ENCODE results near the gene PET117. TPM values are rescaled to one million over a fixed set of nuclear protein-coding genes. Genes with fewer than 3 reads are reported as not detected.
A peak's percentile ranks its signal among the peaks of the same experiment; 100 is the strongest.
"Not testable (repeated sequence)": the region's sequence is repeated elsewhere in the genome, so short reads cannot be mapped to it uniquely, and the experiment has no call there.

PET117 gene
- total and polyA plus RNA-seq, 4 donors = 8.7 to 17.9 (median 13.7) TPM

DNA sequence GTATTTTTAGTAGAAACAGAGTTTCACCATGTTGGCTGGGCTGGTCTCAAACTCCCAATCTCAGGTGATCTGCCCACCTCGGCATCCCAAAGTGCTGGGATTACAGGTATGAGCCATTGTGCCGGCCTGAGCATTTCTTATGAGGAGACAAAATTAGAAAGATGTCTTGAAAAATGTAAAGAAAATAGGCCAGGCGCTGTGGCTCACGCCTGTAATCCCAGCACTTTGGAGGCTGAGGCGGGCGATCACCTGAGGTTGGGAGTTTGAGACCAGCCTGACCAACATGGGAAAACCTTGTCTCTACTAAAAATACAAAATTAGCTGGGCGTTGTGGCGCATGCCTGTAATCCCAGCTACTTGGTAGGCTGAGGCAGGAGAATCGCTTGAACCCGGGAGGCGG is 37.1 kb upstream of the PET117 start:
- 94% methylated on average over 5 of the region's 11 CpGs for WGBS (ENCODE audit: insufficient coverage)
- not testable (repeated sequence) for DNase-seq (ENCODE audit: low read depth in 4 of 6, low spot score in 6 of 6); H3K4me1 ChIP-seq (ENCODE audit: control insufficient read depth, insufficient read depth, low read length); H3K9me3 ChIP-seq (ENCODE audit: control insufficient read depth, insufficient read depth, low read length); H3K27ac ChIP-seq (ENCODE audit: low read depth, low read length); H3K27me3 ChIP-seq (ENCODE audit: control insufficient read depth, insufficient read depth, low read length); H3K36me3 ChIP-seq (ENCODE audit: control insufficient read depth, insufficient read depth, low read length); H3K4me3 ChIP-seq (ENCODE audit: low read depth, low read length)

GRCh38 chr20:18101125-18101810 is 36.4 kb upstream of the PET117 start:
- H3K36me3 ChIP-seq (ENCODE audit: control insufficient read depth, insufficient read depth, low read length) = no peaks in the 10 kb centered on the region
- H3K4me3 ChIP-seq (ENCODE audit: low read depth, low read length) = no peak overlapping the region
- DNase-seq (ENCODE audit: low read depth in 4 of 6, low spot score in 6 of 6) = peak in 3 of 6 donors; percentile 0 to 58 (median 10)
- H3K27me3 ChIP-seq (ENCODE audit: control insufficient read depth, insufficient read depth, low read length) = no peaks in the 10 kb centered on the region
- H3K27ac ChIP-seq (ENCODE audit: low read depth, low read length) = no peak overlapping the region
- WGBS (ENCODE audit: insufficient coverage) = 32% methylated on average over 7 of the region's 7 CpGs
- H3K9me3 ChIP-seq (ENCODE audit: control insufficient read depth, insufficient read depth, low read length) = no peaks in the 10 kb centered on the region
- H3K4me1 ChIP-seq (ENCODE audit: control insufficient read depth, insufficient read depth, low read length) = peaks cover 7% of the 10 kb centered on the region

DNA sequence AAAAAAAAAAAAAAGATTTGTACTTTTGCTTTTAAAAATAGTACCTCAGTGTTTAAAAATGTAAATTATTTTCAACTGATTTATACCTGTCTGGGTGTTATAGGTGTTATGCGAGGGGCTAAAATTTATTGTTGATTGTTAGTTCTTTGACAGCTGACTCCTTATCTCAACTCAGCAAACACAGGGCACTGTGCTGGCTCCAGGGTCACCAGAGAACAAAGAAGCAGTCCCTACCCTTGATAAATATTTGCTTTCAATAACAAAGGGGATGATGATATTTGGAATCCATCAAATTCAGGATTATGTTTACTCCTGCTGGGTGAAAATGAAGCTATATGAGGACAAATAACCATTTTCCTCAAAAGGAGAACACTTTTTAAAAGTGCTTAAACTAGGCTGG is 34.2 kb upstream of the PET117 start:
- no CpG with 5 or more reads among the region's 1 CpG for WGBS (ENCODE audit: insufficient coverage)
- Histone ChIP-seq H3K9me3 (ENCODE audit: control insufficient read depth, insufficient read depth, low read length) (no peaks in the 10 kb centered on the region), H3K36me3 (ENCODE audit: control insufficient read depth, insufficient read depth, low read length) (no peaks in the 10 kb centered on the region), H3K27me3 (ENCODE audit: control insufficient read depth, insufficient read depth, low read length) (no peaks in the 10 kb centered on the region), H3K4me1 (ENCODE audit: control insufficient read depth, insufficient read depth, low read length) (peaks cover 7% of the 10 kb centered on the region), H3K27ac (ENCODE audit: low read depth, low read length) (no peak overlapping the region), H3K4me3 (ENCODE audit: low read depth, low read length) (no peak overlapping the region)
- no peak for DNase-seq (ENCODE audit: low read depth in 4 of 6, low spot score in 6 of 6)

DNA sequence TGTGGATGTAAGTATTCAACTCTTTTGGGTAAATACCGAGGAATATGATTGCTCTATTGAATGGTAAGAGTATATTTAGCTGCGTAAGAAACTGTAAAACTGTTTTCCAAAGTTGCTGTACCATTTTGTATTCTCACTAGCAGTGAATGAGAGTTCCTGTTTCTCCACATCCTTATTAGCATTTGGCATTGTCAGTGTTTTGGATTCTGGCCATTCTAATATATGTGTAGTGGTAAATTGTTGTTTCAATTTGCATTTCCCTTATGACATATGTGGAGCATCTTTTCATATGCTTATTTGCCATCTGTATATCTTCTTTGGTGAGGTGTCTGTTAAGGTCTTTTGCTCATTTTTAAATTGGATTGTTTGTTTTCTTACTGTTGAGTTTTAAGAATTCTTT is 29.3 kb upstream of the PET117 start:
- Histone ChIP-seq H3K4me3 (ENCODE audit: low read depth, low read length) (no peak overlapping the region), H3K36me3 (ENCODE audit: control insufficient read depth, insufficient read depth, low read length) (no peaks in the 10 kb centered on the region), H3K27me3 (ENCODE audit: control insufficient read depth, insufficient read depth, low read length) (no peaks in the 10 kb centered on the region), H3K27ac (ENCODE audit: low read depth, low read length) (no peak overlapping the region), H3K9me3 (ENCODE audit: control insufficient read depth, insufficient read depth, low read length) (no peaks in the 10 kb centered on the region), H3K4me1 (ENCODE audit: control insufficient read depth, insufficient read depth, low read length) (no peaks in the 10 kb centered on the region)
- peak in 1 of 6 donors; percentile 76 for DNase-seq (ENCODE audit: low read depth in 4 of 6, low spot score in 6 of 6)
- WGBS (ENCODE audit: insufficient coverage) = 70% methylated on average over 2 of the region's 2 CpGs

GRCh38 chr20:18128574-18128973 is 9.1 kb upstream of the PET117 start:
- not testable (repeated sequence) for H3K4me3 ChIP-seq (ENCODE audit: low read depth, low read length); H3K36me3 ChIP-seq (ENCODE audit: control insufficient read depth, insufficient read depth, low read length); DNase-seq (ENCODE audit: low read depth in 4 of 6, low spot score in 6 of 6); H3K9me3 ChIP-seq (ENCODE audit: control insufficient read depth, insufficient read depth, low read length); H3K27me3 ChIP-seq (ENCODE audit: control insufficient read depth, insufficient read depth, low read length); H3K4me1 ChIP-seq (ENCODE audit: control insufficient read depth, insufficient read depth, low read length); H3K27ac ChIP-seq (ENCODE audit: low read depth, low read length)
- no CpG with 5 or more reads among the region's 1 CpG for WGBS (ENCODE audit: insufficient coverage)

GRCh38 chr20:18132663-18133062 is 5.0 kb upstream of the PET117 start:
- H3K36me3 ChIP-seq (ENCODE audit: control insufficient read depth, insufficient read depth, low read length) = no peaks in the 10 kb centered on the region
- no peak overlapping the region for H3K4me3 ChIP-seq (ENCODE audit: low read depth, low read length)
- no CpG with 5 or more reads among the region's 1 CpG for WGBS (ENCODE audit: insufficient coverage)
- DNase-seq (ENCODE audit: low read depth in 4 of 6, low spot score in 6 of 6) = no peak
- no peak overlapping the region for H3K27ac ChIP-seq (ENCODE audit: low read depth, low read length)
- H3K9me3 ChIP-seq (ENCODE audit: control insufficient read depth, insufficient read depth, low read length) = no peaks in the 10 kb centered on the region
- no peaks in the 10 kb centered on the region for H3K27me3 ChIP-seq (ENCODE audit: control insufficient read depth, insufficient read depth, low read length)
- H3K4me1 ChIP-seq (ENCODE audit: control insufficient read depth, insufficient read depth, low read length) = peaks cover 6% of the 10 kb centered on the region

DNA sequence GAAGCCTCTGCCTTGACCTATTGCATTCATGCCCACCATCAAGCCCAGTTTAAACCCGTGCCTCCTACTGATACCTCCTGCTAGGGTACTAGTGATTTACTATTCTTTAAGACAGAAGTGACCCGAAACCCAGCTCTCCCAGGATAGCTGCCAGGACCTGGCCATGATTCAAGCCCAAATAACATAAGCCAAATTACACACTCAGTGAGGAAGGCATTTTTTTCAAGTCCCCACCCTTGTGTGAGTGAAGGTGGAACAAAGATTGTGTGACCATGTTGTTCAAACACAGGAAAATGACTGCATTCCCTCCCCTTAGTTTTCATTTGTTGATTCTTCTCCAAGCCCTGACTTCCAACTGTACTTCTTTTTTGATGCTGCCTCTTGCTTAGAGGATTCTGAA is 3.7 kb upstream of the PET117 start:
- Histone ChIP-seq H3K4me3 (ENCODE audit: low read depth, low read length) (no peak overlapping the region), H3K36me3 (ENCODE audit: control insufficient read depth, insufficient read depth, low read length) (no peaks in the 10 kb centered on the region), H3K27ac (ENCODE audit: low read depth, low read length) (no peak overlapping the region), H3K27me3 (ENCODE audit: control insufficient read depth, insufficient read depth, low read length) (no peaks in the 10 kb centered on the region), H3K9me3 (ENCODE audit: control insufficient read depth, insufficient read depth, low read length) (no peaks in the 10 kb centered on the region), H3K4me1 (ENCODE audit: control insufficient read depth, insufficient read depth, low read length) (peaks cover 6% of the 10 kb centered on the region)
- 50% methylated on average over 1 of the region's 2 CpGs for WGBS (ENCODE audit: insufficient coverage)
- DNase-seq (ENCODE audit: low read depth in 4 of 6, low spot score in 6 of 6) = peak in 2 of 6 donors; percentile 9 to 13

GRCh38 chr20:18138266-18138582 is 561 bp downstream of the PET117 start:
- Histone ChIP-seq H3K27ac (ENCODE audit: low read depth, low read length) (no peak overlapping the region), H3K27me3 (ENCODE audit: control insufficient read depth, insufficient read depth, low read length) (no peaks in the 10 kb centered on the region), H3K36me3 (ENCODE audit: control insufficient read depth, insufficient read depth, low read length) (peaks cover 5% of the 10 kb centered on the region), H3K4me3 (ENCODE audit: low read depth, low read length) (peak overlapping the region; percentile 96), H3K4me1 (ENCODE audit: control insufficient read depth, insufficient read depth, low read length) (peaks cover 6% of the 10 kb centered on the region), H3K9me3 (ENCODE audit: control insufficient read depth, insufficient read depth, low read length) (no peaks in the 10 kb centered on the region)
- WGBS (ENCODE audit: insufficient coverage) = 0% methylated on average over 12 of the region's 15 CpGs
- DNase-seq (ENCODE audit: low read depth in 4 of 6, low spot score in 6 of 6) = no peak

- Histone ChIP-seq H3K4me3 (ENCODE audit: low read depth, low read length) (peak overlapping the region; percentile 96), H3K9me3 (ENCODE audit: control insufficient read depth, insufficient read depth, low read length) (no peaks in the 10 kb centered on the region), H3K36me3 (ENCODE audit: control insufficient read depth, insufficient read depth, low read length) (peaks cover 11% of the 10 kb centered on the region), H3K4me1 (ENCODE audit: control insufficient read depth, insufficient read depth, low read length) (peaks cover 6% of the 10 kb centered on the region), H3K27ac (ENCODE audit: low read depth, low read length) (no peak overlapping the region), H3K27me3 (ENCODE audit: control insufficient read depth, insufficient read depth, low read length) (no peaks in the 10 kb centered on the region)
- WGBS (ENCODE audit: insufficient coverage) = 52% methylated on average over 3 of the region's 7 CpGs
- no peak for DNase-seq (ENCODE audit: low read depth in 4 of 6, low spot score in 6 of 6)
These were observed 1.2 kb downstream of the PET117 start for GRCh38 chr20:18138639-18139583.

- Histone ChIP-seq H3K9me3 (ENCODE audit: control insufficient read depth, insufficient read depth, low read length) (no peaks in the 10 kb centered on the region), H3K27ac (ENCODE audit: low read depth, low read length) (no peak overlapping the region), H3K36me3 (ENCODE audit: control insufficient read depth, insufficient read depth, low read length) (peaks cover 13% of the 10 kb centered on the region), H3K4me1 (ENCODE audit: control insufficient read depth, insufficient read depth, low read length) (peaks cover 6% of the 10 kb centered on the region), H3K27me3 (ENCODE audit: control insufficient read depth, insufficient read depth, low read length) (no peaks in the 10 kb centered on the region), H3K4me3 (ENCODE audit: low read depth, low read length) (no peak overlapping the region)
- no peak for DNase-seq (ENCODE audit: low read depth in 4 of 6, low spot score in 6 of 6)
- 100% methylated on average over 2 of the region's 2 CpGs for WGBS (ENCODE audit: insufficient coverage)
These were observed 2.2 kb downstream of the PET117 start for GRCh38 chr20:18139832-18140231.

Data from spinal cord (tissue), 10 donors.